GM19239 (cell line): ENCODE measurements around the gene DDX50.
A peak's percentile ranks its signal among the peaks of the same experiment; 100 is the strongest.
"Not testable (repeated sequence)": the region's sequence is repeated elsewhere in the genome, so short reads cannot be mapped to it uniquely, and the experiment has no call there.

Experiments
- DNase-seq: peaks from one replicate; pipeline ENCODE4 v3.0.0; 2011; ENCODE audit warnings: low spot score; ENCODE audit not compliant: insufficient read length
- FAIRE-seq: peaks from 2 replicates; lab custom pipeline; 2011; peaks lifted over from hg19 to GRCh38; lab: Jason Lieb, UNC

The DDX50 gene, protein sequence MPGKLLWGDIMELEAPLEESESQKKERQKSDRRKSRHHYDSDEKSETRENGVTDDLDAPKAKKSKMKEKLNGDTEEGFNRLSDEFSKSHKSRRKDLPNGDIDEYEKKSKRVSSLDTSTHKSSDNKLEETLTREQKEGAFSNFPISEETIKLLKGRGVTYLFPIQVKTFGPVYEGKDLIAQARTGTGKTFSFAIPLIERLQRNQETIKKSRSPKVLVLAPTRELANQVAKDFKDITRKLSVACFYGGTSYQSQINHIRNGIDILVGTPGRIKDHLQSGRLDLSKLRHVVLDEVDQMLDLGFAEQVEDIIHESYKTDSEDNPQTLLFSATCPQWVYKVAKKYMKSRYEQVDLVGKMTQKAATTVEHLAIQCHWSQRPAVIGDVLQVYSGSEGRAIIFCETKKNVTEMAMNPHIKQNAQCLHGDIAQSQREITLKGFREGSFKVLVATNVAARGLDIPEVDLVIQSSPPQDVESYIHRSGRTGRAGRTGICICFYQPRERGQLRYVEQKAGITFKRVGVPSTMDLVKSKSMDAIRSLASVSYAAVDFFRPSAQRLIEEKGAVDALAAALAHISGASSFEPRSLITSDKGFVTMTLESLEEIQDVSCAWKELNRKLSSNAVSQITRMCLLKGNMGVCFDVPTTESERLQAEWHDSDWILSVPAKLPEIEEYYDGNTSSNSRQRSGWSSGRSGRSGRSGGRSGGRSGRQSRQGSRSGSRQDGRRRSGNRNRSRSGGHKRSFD

DNA sequence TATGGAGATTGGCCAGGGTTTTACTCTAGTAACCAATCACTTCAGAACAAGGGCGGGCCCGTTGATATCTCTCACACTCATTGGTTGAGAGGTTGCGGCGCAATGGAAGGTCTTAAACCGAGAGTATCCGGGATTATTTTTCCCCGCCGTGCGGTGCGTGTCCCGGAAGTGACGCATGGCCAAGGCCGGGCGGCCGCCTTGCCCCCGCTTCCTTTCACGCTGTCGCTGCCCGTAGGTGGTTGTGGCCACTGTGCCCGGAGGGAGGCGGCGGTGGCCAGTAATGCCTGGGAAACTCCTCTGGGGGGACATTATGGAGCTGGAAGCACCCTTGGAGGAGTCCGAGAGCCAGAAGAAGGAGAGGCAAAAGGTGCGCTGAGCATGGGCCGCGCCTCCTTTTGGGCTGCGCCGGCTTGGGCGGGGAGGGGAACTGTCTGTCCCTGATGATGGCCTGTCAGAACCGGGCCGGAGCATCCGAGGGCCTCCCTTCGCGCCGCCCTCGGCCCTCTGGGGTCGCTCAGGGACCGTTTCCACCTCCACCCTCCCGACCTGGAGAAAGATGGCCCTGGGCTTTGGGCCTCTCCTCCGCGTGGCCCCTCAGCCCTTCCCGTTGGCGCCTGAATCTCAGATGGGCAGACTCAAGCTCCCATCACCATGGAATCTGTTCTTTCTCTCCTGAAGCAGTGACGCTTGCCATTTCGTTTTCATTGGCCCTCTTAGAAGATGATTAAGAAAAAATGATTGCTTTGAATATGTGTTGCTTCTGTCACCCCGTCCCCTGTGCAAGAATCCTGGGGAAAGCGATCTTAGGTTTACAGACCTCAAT, at the start of gene DDX50:
TSS of gene DDX50 (plus strand) at position 211 of the 823 bp plus-strand sequence. CDS start at position 281, 70 bp downstream.
- peak; percentile 97 for FAIRE-seq
- peak; percentile 77 for DNase-seq

- DNase-seq (no peak), FAIRE-seq (no peak)
Observed at GRCh38 chr10:68856352-68856751, 44.8 kb upstream of the DDX50 start.

DNA sequence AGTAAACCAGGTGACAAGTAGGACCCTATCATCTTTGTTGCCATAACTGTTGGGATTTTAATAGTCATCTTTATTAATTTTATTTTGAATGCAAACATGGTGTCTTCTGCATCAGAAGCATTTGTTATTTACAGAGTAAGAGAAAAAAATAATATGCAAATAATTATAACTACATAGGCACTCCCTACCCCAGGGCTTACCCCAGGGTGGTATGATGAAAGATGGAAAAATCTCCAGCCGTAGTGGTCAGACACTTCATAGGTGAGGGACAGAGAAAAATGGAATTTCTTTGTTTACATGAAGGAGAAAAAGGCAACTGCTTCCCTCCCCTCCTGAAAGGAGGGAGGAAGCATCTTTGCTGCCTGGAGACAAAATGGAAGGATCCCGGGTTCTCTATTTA, 44.1 kb upstream of the DDX50 start:
- DNase-seq (no peak), FAIRE-seq (no peak)

GRCh38 chr10:68861253-68861652, 39.9 kb upstream of the DDX50 start:
- DNase-seq (no peak), FAIRE-seq (no peak)

DNA sequence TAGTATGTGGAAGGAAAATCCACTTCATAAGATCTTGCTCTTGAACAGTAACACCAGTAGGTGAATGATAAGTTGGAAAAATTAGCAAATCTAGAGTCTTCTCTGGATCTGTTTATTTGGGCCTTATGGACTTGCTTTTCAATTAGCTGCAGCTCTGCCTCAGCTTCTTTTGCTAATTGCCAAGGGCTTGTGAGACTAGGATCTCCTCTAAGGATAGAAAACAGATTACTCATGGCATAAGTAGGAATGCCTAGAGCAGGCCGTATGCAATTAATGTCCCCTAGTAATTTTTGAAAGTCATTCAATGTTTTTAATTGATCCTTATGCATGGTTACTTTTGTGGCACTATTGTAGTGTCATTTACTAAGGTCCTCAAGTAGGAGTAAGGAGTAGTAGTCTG, 36.5 kb upstream of the DDX50 start:
- FAIRE-seq = no peak

GRCh38 chr10:68868173-68868572, 32.9 kb upstream of the DDX50 start:
- not testable (repeated sequence) for DNase-seq, FAIRE-seq

More for the DNA sequence above, 36.5 kb upstream of the DDX50 start:
- no peak for DNase-seq

DNA sequence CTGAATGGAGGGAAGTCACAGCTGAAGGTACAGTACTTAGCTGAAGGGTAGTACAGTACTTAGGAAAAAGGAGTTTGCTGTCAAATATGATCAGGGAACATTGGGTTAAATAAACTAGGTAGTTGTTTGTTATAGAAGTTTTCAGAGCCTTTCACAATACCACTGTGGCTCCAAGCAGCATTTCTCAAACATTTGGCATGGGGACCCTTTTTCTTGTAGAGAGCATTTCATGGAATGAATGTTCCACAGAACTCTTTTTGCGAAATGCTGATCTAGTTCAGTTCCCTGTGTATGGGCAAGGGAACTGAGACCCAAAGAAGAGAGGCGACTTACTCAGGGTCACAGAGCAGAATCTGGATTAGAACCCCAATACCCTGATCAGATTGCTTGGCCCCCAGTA, 31.5 kb upstream of the DDX50 start:
- FAIRE-seq (no peak), DNase-seq (no peak)

DNA sequence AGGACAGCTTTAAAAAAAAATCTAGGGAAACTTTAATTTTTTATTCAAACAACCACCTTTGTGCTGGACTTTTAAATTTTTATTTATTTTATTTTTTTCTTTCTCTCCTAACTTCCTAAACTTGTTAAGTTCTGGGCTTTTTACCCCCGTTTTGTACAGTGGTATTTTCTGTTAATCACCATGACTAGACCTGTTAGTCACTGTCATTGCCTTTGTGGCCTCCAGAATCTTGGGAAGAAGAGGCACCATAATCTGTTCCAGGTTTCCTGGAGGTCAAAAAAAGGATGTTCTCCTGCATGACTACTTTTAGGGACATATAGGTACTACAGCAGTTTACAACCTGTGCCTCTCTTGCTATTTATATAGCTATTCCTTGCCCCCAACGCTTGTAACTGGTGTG, 31.1 kb upstream of the DDX50 start:
- FAIRE-seq (no peak), DNase-seq (no peak)

DNA sequence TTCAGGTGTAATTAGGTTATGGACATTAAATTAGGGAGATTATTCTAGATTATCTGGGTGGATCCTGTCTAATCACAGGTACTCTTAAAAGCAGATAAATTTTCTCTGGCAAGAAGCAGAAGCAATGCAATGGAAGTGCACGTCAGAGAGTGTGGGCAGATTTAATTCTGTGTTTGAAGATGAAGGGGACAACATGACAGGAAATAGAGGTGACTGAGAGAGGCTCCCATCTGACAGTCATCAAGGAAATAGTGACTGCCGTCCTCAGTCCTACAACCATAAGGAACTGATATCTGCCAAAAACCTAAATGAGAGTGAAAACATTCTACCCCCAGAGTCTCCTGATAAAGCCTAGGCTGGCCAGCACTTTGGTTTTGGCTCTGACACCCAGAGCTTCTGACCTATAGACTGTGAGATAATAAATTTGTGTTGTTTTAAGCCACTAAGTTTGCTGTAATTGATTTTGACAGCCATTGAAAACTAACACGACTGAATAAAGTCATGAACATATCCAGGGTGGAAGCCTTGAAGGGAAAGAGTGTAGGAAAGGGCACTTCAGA, 30.5 kb upstream of the DDX50 start:
- FAIRE-seq = no peak

GRCh38 chr10:68871105-68871711, 29.9 kb upstream of the DDX50 start:
- DNase-seq (no peak), FAIRE-seq (no peak)

More for the DNA sequence above, 30.5 kb upstream of the DDX50 start:
- DNase-seq = no peak

DNA sequence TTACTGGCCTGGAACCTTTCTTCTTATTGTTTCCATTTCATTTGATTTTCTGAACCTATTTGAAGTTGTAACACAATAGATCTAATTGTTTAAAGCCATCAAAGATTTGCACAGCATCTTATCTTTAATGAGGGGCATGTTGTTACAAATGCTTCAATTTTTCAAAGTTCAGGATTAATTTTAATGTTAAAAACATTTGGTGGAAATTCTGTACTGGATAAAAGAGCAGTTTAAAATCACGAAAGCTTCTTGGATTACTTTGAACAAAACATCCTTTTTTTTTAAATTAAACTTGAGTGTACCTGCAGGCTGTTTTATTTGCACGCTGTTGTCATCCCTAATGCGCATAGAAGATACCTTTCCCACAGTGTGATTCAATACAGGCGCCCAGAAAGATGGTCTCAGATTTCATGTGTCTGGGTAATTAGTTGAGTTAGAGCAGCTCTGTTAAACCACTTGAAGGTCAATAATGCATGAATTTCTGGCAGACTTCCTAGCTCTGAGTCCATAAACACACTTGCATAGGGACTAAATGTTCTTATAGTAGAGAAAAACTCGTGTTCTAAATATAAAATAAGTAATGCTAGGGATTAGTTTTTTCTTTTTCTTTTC, 29.3 kb upstream of the DDX50 start:
- DNase-seq = no peak
- no peak for FAIRE-seq

DNA sequence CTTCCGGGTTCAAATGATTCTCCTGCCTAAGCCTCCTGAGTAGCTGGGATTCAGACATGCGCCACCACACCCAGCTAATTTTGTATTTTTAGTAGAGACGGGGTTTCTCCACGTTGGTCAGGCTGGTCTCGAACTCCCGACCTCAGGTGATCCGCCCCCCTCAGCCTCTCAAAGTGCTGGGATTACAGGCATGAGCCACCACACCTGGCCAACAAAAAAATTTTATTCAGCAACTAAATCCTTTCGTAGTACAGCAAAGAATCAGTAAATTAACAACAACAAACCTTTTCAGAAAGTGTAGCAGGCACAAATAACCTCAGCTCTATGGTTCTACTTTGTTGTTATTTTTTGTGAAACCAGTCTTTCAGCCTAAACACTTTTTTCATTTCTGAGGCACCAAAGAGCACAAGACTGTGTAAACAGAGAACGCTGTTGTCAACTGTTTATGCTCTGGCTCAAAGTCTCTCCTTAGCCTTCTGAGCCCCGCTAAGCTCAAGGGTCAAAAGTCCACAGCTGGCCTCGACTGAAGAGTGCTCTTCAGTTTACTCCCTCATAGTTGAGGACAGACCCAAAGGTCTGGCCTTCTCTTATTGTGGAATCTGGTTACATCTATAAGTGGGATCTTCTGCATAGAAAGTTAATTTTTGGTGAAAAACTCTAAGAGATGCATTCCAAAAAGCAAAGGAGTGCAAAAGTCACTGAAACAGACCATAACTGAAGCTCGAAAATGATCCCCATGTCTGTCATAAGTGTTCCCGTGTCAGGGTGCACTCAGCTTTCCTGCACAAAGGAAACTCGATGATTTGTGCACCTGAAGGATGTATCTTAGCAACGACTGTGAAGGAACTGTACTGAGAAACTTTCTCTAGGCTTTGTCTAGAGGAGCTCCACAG, 24.6 kb upstream of the DDX50 start:
- FAIRE-seq = no peak
- DNase-seq = no peak

GRCh38 chr10:68877482-68878110, 23.5 kb upstream of the DDX50 start:
- FAIRE-seq (no peak), DNase-seq (no peak)

- no peak for FAIRE-seq
- DNase-seq = no peak
Observed at GRCh38 chr10:68878496-68878895, 22.6 kb upstream of the DDX50 start.

GRCh38 chr10:68879628-68880027, 21.5 kb upstream of the DDX50 start:
- DNase-seq (no peak), FAIRE-seq (no peak)

GRCh38 chr10:68880181-68880580, 20.9 kb upstream of the DDX50 start:
- FAIRE-seq (no peak), DNase-seq (no peak)

- FAIRE-seq (no peak), DNase-seq (no peak)
Observed at GRCh38 chr10:68895041-68895440, 6.1 kb upstream of the DDX50 start.

DNA sequence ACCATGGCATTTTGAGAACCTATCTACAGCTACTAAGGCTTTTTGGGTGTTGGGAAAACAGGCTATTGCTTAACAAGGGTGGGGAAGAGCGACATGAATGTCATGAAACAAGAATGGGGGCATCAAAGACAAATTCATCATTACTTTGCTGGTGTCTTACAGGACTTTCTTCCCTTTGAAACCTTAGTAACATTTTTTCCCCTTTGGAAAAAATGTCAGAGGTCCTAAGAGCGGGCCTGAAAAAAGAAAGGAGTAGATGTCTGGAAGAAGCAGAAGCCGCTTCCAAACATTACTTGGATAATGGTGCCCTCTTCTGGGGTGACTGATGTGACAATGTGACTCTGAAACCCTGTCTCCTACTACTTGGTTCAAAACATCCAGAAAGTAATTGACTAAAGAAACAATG, 3.8 kb upstream of the DDX50 start:
- FAIRE-seq = no peak
- DNase-seq = no peak
